ENCODE data around the gene PRDM10. TPM values are rescaled to one million over a fixed set of nuclear protein-coding genes. Genes with fewer than 3 reads are reported as not detected.
"Not testable (repeated sequence)": the region's sequence is repeated elsewhere in the genome, so short reads cannot be mapped to it uniquely, and the experiment has no call there.

Gene PRDM10
- total RNA-seq, 2 donors from 2014 or later = 11.6 to 12.2 TPM

DNA sequence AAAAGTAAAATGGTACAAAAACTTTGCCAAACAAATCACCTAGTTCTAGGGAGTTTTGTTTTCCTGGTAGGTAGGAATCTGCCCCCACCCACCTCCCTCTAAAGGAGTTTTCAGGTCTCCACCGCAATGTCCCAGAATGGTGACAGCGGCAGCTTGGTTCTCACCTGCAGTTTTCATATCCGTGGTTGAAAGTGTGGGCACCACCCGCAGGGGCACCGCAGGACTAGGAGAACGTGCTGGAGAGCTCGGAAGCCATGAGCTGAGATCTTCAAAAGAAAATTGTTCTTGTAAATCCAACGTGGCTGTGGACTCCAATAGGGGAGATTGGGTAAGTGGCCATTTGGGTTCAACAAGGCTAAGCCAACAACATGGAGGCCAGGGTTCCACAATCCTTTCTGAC lies 118.1 kb downstream of the PRDM10 start:
- DNase-seq (no peak), ATAC-seq (no peak)
- no peak overlapping the region for H3K4me3 Mint-ChIP-seq
- no peaks in the 10 kb centered on the region for H3K9me3 ChIP-seq (ENCODE audit: control insufficient read depth, low read length, poor library complexity, severe bottlenecking)
- H3K36me3 Mint-ChIP-seq (ENCODE audit: low read depth) = peaks cover 25% of the 10 kb centered on the region
- H3K4me1 Mint-ChIP-seq = peaks cover 26% of the 10 kb centered on the region
- no peaks in the 10 kb centered on the region for H3K27me3 Mint-ChIP-seq
- no peak overlapping the region for H3K27ac Mint-ChIP-seq

DNA sequence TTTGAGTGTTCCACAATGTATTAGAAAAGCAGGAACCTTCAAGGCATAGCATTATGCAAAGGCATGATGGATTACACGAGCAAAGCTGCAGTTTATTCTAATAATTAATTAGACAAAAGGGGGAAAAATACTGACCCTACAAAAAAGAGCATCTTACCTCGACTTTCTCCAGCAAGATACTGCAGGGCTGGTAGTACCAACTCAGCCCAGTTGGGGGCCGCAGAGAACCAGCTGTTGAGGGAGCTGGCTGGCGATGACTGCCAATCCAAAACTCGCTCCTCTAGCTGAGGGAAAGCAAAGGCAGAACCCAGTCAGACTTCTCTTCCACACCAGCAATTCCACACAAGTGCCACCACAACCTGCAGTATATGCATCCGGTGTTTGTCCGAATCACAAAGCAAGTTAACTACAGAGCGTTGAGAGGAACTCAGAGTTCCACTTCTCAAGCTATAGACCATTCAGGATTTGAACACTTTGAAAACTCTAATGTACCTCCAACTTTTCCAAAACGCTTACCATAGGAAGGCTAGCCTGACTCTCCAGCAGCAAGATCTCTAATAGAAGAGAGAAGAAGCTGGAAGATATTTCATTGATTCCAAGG lies 121.0 kb downstream of the PRDM10 start:
- Mint-ChIP-seq H3K27me3 (no peaks in the 10 kb centered on the region), H3K27ac (no peak overlapping the region), H3K4me1 (peaks cover 17% of the 10 kb centered on the region), H3K36me3 (ENCODE audit: low read depth) (peaks cover 25% of the 10 kb centered on the region), H3K4me3 (no peak overlapping the region)
- H3K9me3 ChIP-seq (ENCODE audit: control insufficient read depth, low read length, poor library complexity, severe bottlenecking) = no peaks in the 10 kb centered on the region
- peak; percentile 73 for ATAC-seq
- DNase-seq = peak in 1 of 3 donors; percentile 45

DNA sequence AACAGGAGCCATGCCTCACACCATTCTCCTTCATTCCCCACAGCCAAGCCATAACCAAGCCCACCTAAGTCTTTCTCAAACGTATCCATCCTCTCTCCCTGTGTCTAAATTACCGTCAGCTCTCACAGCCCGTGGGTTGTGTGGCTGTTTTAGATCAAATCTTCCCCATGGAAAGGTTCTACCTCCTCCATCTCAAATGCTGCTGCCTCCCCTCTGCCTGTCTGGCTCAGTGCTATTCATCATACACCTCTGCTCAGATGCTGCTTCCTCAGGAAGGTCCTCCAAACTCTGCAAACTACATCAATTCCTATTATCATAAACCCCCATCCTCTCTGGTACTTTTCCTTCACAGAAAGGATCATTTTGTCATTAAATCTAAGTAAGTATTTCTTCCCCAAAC lies 122.3 kb downstream of the PRDM10 start:
- Mint-ChIP-seq H3K4me1 (peaks cover 17% of the 10 kb centered on the region), H3K36me3 (ENCODE audit: low read depth) (peaks cover 25% of the 10 kb centered on the region), H3K27ac (peak overlapping the region; percentile 85), H3K27me3 (no peaks in the 10 kb centered on the region), H3K4me3 (no peak overlapping the region)
- ATAC-seq (no peak), DNase-seq (no peak)
- H3K9me3 ChIP-seq (ENCODE audit: control insufficient read depth, low read length, poor library complexity, severe bottlenecking) = no peaks in the 10 kb centered on the region

DNA sequence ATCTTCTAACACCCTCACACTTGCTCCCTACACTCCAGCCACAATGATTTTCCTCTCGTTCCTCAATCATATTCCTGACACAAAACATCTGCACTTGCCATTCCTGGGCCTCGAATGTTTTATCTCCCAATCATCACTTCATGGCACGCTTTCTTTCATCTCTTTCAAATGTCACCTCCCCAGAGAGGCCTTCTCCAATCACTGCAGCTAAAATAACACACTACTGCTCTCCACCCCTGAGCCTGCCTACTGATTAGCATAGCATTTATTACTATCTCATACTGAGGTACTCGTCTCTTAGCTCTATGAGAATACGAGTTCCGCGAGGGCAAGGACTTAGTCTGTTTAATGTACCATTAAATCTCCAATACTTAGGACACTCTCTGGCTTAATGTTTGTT lies 130.7 kb downstream of the PRDM10 start:
- Mint-ChIP-seq H3K4me1 (peaks cover 16% of the 10 kb centered on the region), H3K27ac (peak overlapping the region; percentile 3), H3K36me3 (ENCODE audit: low read depth) (peaks cover 22% of the 10 kb centered on the region), H3K4me3 (no peak overlapping the region), H3K27me3 (no peaks in the 10 kb centered on the region)
- no peak for ATAC-seq
- H3K9me3 ChIP-seq (ENCODE audit: control insufficient read depth, low read length, poor library complexity, severe bottlenecking) = no peaks in the 10 kb centered on the region
- no peak for DNase-seq

DNA sequence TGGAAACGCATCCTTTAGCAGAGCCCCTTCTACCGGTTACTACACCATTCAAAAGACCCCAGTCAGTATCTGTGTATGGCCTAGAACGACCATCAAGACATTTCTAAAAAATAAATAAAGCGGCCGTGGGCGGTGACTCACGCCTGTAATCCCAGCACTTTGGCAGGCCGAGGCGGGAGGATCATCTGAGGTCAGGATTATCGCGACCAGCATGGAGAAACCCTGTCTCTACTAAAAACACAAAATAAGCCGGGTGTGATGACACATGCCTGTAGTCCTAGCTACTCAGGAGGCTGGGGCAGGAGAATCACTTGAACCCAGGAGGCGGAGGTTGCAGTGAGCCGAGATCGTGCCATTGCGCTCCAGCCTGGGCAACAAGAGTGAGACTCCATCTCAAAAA lies 134.0 kb downstream of the PRDM10 start:
- peaks cover 18% of the 10 kb centered on the region for H3K36me3 Mint-ChIP-seq (ENCODE audit: low read depth)
- H3K27me3 Mint-ChIP-seq; H3K4me3 Mint-ChIP-seq; H3K27ac Mint-ChIP-seq; DNase-seq; H3K9me3 ChIP-seq (ENCODE audit: control insufficient read depth, low read length, poor library complexity, severe bottlenecking); ATAC-seq: not testable (repeated sequence)
- H3K4me1 Mint-ChIP-seq = peaks cover 19% of the 10 kb centered on the region

DNA sequence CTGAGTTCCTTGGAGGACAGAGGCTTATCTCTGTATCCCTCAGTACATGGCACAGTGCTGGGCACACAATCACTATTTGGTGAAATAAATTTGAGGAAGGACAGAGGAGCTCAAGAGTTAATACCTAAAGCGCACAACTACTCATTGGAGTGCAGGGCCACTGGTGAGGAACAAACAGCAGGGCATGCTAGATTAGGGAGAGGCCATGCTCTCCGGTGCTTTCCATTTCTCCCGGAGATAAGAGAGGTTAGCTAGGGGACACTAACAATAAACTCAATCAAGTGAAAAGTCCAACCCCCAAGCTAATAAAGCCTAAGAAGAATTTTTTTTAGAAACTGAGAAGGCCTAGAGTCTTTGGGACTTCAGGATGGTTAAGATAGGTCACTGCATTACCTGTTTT lies 136.3 kb downstream of the PRDM10 start:
- Mint-ChIP-seq H3K36me3 (ENCODE audit: low read depth) (peaks cover 14% of the 10 kb centered on the region), H3K27ac (no peak overlapping the region), H3K4me3 (no peak overlapping the region), H3K27me3 (no peaks in the 10 kb centered on the region), H3K4me1 (peaks cover 21% of the 10 kb centered on the region)
- DNase-seq (no peak), ATAC-seq (no peak)
- no peaks in the 10 kb centered on the region for H3K9me3 ChIP-seq (ENCODE audit: control insufficient read depth, low read length, poor library complexity, severe bottlenecking)

DNA sequence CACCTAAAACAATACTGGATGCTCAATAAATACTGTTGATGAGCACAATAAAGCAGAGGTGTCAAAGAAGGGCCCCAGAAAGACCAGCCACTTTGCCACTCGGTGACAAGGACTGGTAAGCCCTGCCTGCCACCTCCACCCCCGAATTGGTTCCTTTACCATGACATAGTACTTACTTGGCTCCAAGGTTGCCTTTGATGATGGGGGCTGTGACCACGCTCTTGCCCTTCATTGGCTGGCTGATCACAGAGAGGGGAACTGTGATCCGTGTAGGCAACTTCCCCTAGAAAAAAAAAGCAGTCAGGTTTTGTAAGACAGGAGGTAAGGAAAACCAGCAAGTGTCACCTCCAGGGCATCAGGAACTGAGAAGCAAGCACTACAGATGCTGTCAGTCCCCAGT lies 136.9 kb downstream of the PRDM10 start:
- Mint-ChIP-seq H3K36me3 (ENCODE audit: low read depth) (peaks cover 9% of the 10 kb centered on the region), H3K4me3 (peak overlapping the region; percentile 66), H3K27ac (no peak overlapping the region), H3K4me1 (peaks cover 19% of the 10 kb centered on the region), H3K27me3 (no peaks in the 10 kb centered on the region)
- ATAC-seq (no peak), DNase-seq (no peak)
- H3K9me3 ChIP-seq (ENCODE audit: control insufficient read depth, low read length, poor library complexity, severe bottlenecking) = no peaks in the 10 kb centered on the region

DNA sequence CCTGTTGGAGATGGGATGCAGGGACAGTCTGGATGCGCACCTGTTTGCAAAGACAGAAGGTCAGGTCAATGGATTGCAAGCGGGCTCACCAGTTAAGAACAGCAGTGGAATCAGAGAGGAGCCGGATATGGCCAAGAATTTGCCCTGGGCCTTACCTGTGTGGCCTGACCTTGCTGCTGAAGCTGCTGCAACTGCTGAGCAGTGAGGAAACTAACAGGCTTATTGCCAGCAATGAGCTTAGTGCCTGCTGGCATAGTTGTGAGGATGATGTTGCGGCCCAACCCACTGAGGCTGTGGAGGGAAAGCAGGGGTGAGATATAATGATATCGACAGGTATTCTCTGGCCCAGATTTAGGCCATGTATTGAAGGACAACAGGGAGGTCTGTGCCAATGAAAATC lies 137.8 kb downstream of the PRDM10 start:
- no peak overlapping the region for H3K27ac Mint-ChIP-seq
- H3K36me3 Mint-ChIP-seq (ENCODE audit: low read depth) = peaks cover 8% of the 10 kb centered on the region
- no peaks in the 10 kb centered on the region for H3K9me3 ChIP-seq (ENCODE audit: control insufficient read depth, low read length, poor library complexity, severe bottlenecking)
- H3K4me1 Mint-ChIP-seq = peaks cover 19% of the 10 kb centered on the region
- DNase-seq = no peak
- ATAC-seq = no peak
- no peaks in the 10 kb centered on the region for H3K27me3 Mint-ChIP-seq
- no peak overlapping the region for H3K4me3 Mint-ChIP-seq

DNA sequence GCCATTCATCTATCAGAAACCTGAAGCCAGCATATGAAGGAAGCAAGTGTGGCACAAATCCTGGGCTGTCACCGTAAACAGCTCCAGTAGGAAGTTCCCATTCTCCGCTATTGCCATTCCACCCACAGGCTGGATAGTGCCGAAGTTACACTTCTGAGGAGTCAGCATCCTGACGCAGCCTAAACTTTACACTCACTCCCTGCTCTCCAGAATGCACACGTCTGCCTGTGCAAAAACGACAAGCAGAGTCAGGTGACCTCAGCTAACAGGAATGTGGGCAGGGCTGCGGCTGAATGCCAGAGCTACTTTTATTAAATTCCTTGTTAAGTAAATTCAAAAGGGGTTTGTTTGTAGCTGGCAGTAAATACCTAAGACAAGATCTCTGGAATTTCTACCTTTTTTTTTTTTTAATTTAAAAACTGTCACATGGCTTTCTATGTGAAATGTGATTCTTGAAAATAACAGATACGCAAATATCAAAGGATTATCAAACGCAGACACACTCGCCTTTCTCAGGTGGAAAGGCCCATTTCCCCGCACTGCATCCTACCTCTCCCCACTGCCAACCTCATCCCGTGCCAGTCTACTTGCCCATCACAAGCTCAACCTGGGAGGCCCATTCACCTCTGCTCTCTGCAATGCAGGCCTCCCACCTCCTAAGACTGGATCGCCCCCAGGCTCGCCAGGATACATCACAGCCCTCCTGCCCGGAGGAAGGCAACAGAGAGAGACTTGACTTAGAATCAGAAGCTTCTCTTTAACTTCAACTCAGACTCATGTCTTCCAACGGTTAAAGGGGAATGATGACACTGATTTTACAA lies 140.7 kb downstream of the PRDM10 start:
- Mint-ChIP-seq H3K27ac (peak overlapping the region; percentile 93), H3K4me3 (peak overlapping the region; percentile 47), H3K27me3 (no peaks in the 10 kb centered on the region), H3K36me3 (ENCODE audit: low read depth) (peaks cover 6% of the 10 kb centered on the region), H3K4me1 (peaks cover 21% of the 10 kb centered on the region)
- ATAC-seq (no peak), DNase-seq (no peak)
- H3K9me3 ChIP-seq (ENCODE audit: control insufficient read depth, low read length, poor library complexity, severe bottlenecking) = no peaks in the 10 kb centered on the region

DNA sequence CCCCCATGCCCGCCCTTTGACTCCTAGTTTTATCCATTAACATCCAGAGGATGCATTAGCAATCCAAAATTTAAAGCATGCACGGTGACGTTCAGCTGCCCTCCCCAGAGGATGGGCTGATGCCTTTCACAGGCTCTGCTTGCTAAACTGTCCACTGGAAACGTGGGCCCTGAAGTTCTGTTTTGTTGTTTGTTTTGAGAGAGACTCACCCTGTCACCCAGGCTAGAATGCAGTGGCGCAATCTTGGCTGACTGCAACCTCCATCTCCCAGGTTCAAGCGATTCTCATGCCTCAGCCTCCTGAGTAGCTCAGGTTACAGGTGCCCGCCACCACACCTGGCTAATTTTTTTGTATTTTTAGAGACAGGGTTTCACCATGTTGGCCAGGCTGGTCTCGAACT lies 146.6 kb downstream of the PRDM10 start:
- Mint-ChIP-seq H3K27ac (no peak overlapping the region), H3K4me3 (no peak overlapping the region), H3K4me1 (peaks cover 27% of the 10 kb centered on the region), H3K27me3 (no peaks in the 10 kb centered on the region), H3K36me3 (ENCODE audit: low read depth) (peaks cover 2% of the 10 kb centered on the region)
- H3K9me3 ChIP-seq (ENCODE audit: control insufficient read depth, low read length, poor library complexity, severe bottlenecking) = no peaks in the 10 kb centered on the region
- DNase-seq (no peak), ATAC-seq (no peak)

DNA sequence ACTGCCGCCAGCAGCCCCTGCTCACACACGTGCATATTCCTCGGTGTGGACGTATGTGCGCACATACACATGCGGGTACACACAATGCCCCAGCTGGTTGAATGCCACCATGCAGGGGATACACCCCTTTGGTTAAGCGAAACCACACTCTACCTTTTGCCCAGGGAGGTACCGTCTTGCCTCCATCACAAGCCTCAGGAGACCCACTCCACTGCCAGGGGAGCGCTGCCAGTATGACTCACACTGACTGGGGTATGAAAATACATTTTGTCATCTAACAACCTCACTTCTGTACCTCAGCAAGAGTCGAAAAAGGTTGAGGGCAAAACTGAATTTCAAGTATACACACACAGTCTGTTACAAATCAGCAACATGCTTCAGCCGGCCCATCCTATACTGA lies 147.5 kb downstream of the PRDM10 start:
- ATAC-seq (no peak), DNase-seq (no peak)
- H3K9me3 ChIP-seq (ENCODE audit: control insufficient read depth, low read length, poor library complexity, severe bottlenecking) = no peaks in the 10 kb centered on the region
- H3K36me3 Mint-ChIP-seq (ENCODE audit: low read depth) = peaks cover 4% of the 10 kb centered on the region
- H3K27ac Mint-ChIP-seq = peak overlapping the region; percentile 97
- H3K4me3 Mint-ChIP-seq = no peak overlapping the region
- no peaks in the 10 kb centered on the region for H3K27me3 Mint-ChIP-seq
- peaks cover 32% of the 10 kb centered on the region for H3K4me1 Mint-ChIP-seq

DNA sequence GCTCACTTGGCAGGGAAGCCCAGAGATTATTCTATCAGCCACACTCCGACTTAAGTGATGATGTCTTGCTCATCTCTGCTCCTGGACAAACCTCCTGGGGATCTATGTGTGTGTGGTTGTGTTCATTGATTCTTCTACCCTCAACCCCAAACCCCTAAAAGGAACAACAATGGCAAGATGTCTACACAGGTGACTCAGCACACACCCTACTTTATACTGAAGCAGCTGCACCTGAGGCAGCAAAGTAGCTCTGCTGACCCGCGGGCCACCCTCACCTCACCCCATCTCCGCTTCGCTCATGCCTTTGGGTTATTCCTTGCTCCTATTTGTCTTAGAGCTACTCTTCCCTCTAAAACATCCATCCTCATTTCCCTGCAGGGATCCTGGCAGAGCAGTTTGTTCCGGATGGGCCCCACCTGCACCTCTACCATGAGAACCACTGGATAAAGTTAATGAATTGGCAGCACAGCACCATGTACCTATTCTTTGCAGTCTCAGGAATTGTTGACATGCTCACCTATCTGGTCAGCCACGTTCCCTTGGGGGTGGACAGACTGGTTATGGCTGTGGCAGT lies 148.3 kb downstream of the PRDM10 start:
- H3K4me3 Mint-ChIP-seq = peak overlapping the region; percentile 78
- no peak for DNase-seq
- peaks cover 4% of the 10 kb centered on the region for H3K36me3 Mint-ChIP-seq (ENCODE audit: low read depth)
- H3K4me1 Mint-ChIP-seq = peaks cover 31% of the 10 kb centered on the region
- H3K9me3 ChIP-seq (ENCODE audit: control insufficient read depth, low read length, poor library complexity, severe bottlenecking) = no peaks in the 10 kb centered on the region
- ATAC-seq = peak; percentile 45
- peak overlapping the region; percentile 97 for H3K27ac Mint-ChIP-seq
- no peaks in the 10 kb centered on the region for H3K27me3 Mint-ChIP-seq

DNA sequence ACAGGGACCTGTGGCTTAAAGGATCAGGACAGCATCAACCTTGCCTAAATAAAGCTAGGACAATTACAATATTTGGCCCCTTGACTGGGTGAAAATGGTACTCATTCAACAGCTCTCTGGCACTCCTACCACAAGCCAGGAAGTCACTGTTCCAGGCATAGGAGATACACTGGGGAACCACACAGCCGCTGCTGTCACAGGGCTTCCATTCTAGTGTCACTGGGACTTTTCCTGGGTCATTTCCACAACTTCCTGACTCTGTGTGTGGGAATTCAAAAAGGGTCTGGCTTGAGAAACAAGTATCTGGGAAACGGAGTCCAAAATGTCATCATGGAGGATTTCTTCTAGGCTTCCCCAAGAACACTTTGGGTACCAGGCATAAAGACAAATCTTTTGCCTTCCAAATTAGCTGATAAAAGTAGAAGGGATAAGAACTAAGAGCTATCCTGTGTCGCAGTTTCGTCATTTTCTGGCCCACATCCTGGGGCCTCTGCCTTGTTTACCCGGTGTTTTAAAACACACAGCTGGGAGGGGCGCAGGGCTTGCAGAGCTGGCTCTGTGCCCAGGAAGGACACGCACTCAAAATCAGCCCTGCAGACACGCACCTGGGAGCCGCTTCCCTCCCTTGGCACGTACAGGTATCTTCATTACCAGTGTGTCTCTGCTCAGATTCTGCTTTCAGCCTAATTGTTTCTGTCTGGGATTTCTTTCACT lies 149.0 kb downstream of the PRDM10 start:
- Mint-ChIP-seq H3K4me1 (peaks cover 30% of the 10 kb centered on the region), H3K4me3 (peak overlapping the region; percentile 78), H3K27ac (peak overlapping the region; percentile 97), H3K27me3 (no peaks in the 10 kb centered on the region), H3K36me3 (ENCODE audit: low read depth) (peaks cover 4% of the 10 kb centered on the region)
- no peaks in the 10 kb centered on the region for H3K9me3 ChIP-seq (ENCODE audit: control insufficient read depth, low read length, poor library complexity, severe bottlenecking)
- DNase-seq (peak in 2 of 3 donors; percentile 59 to 65), ATAC-seq (peak; percentile 94)
